HFFc6 (cell line): ENCODE data around the gene TMEM109. TPM values are rescaled to one million over a fixed set of nuclear protein-coding genes. Genes with fewer than 3 reads are reported as not detected.
"Not testable (repeated sequence)": the region's sequence is repeated elsewhere in the genome, so short reads cannot be mapped to it uniquely, and the experiment has no call there.

Experiments used
- DNase-seq: peaks from one replicate; pipeline ENCODE4 v3.0.0-alpha.2; 2018
- H3K27ac Mint-ChIP-seq: 2 replicates; pipeline ENCODE4 v1.8.0; 2020; ENCODE audit warnings: mild to moderate bottlenecking, mixed read lengths
- H3K27me3 Mint-ChIP-seq: 2 replicates; pipeline ENCODE4 v1.8.0; 2021; ENCODE audit warnings: mild to moderate bottlenecking, moderate library complexity, mixed read lengths; ENCODE audit not compliant: insufficient read depth
- H3K36me3 Mint-ChIP-seq: 2 replicates; pipeline ENCODE4 v1.8.0; 2021; ENCODE audit warnings: low read depth, mixed read lengths
- H3K4me1 Mint-ChIP-seq: 2 replicates; pipeline ENCODE4 v1.8.0; 2020; ENCODE audit warnings: low read depth, mixed read lengths
- H3K4me3 Mint-ChIP-seq: 2 replicates; pipeline ENCODE4 v1.8.0; 2020; ENCODE audit warnings: mild to moderate bottlenecking, moderate library complexity, mixed read lengths
- H3K9me3 Mint-ChIP-seq: 2 replicates; pipeline ENCODE4 v1.8.0; 2020; ENCODE audit warnings: mild to moderate bottlenecking, mixed read lengths
- total RNA-seq, 6 experiments: library from RNA; stranded (reverse); fragmentation: NEBNext Ultra II Directional; extraction: Animal tissue kit (Norgen Biotek cat#: 25700); gene quantifications; 2 replicates in 1 of 6; 3 replicates in 5 of 6; pipeline ENCODE4 v1.2.3, GENCODE V29; 2021
- TF ChIP-seq, protein P1 (sequence below): fragments of 200-600 bp; sonication (generic); IDR thresholded peaks from 2 replicates; pipeline ENCODE4 v1.5.0; 2021; ENCODE audit warnings: antibody characterized with exemption, mild to moderate bottlenecking

Gene TMEM109
- total RNA-seq, 6 experiments from 2014 or later = 74.6 to 101 (median 92.5) TPM

DNA sequence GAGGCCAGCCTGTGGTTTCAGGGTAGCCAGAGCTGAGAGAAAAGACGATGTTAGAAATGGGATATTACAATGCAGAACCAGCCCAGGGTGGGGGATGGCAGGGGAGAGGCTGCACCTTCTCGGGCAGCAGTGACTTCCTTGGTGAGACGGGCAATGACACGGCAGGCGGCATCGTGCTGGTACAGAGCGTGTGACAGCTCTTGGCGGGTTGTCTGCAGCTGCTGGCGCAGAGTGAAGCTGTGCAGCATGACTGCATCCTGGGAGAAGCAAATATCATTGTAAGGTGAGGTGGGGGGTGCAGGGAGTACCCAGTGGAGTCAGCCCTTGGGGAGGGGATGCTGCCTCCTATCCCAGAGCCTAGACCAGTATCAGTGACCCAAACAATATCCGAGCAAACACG is 11.3 kb upstream of the TMEM109 start:
- TF ChIP-seq, protein P1, sequence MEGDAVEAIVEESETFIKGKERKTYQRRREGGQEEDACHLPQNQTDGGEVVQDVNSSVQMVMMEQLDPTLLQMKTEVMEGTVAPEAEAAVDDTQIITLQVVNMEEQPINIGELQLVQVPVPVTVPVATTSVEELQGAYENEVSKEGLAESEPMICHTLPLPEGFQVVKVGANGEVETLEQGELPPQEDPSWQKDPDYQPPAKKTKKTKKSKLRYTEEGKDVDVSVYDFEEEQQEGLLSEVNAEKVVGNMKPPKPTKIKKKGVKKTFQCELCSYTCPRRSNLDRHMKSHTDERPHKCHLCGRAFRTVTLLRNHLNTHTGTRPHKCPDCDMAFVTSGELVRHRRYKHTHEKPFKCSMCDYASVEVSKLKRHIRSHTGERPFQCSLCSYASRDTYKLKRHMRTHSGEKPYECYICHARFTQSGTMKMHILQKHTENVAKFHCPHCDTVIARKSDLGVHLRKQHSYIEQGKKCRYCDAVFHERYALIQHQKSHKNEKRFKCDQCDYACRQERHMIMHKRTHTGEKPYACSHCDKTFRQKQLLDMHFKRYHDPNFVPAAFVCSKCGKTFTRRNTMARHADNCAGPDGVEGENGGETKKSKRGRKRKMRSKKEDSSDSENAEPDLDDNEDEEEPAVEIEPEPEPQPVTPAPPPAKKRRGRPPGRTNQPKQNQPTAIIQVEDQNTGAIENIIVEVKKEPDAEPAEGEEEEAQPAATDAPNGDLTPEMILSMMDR = no peak
- no peaks in the 10 kb centered on the region for H3K9me3 Mint-ChIP-seq

GRCh38 chr11:60905047-60905446 is 8.9 kb upstream of the TMEM109 start:
- Mint-ChIP-seq H3K36me3 (no peaks in the 10 kb centered on the region), H3K27ac (peak overlapping the region; percentile 90), H3K27me3 (peaks cover 13% of the 10 kb centered on the region), H3K4me1 (peaks cover 29% of the 10 kb centered on the region), H3K9me3 (no peaks in the 10 kb centered on the region), H3K4me3 (peak overlapping the region; percentile 91)
- DNase-seq = no peak
- TF ChIP-seq, protein P1 = no peak

More for the DNA sequence above, 11.3 kb upstream of the TMEM109 start:
- Mint-ChIP-seq H3K36me3 (peaks cover 3% of the 10 kb centered on the region), H3K27ac (no peak overlapping the region), H3K4me3 (no peak overlapping the region), H3K4me1 (peaks cover 29% of the 10 kb centered on the region), H3K27me3 (no peaks in the 10 kb centered on the region; the same call in 1 of the 2 replicates)
- no peak for DNase-seq

GRCh38 chr11:60905551-60906113 is 8.3 kb upstream of the TMEM109 start:
- Mint-ChIP-seq H3K36me3 (no peaks in the 10 kb centered on the region), H3K27me3 (peaks cover 13% of the 10 kb centered on the region), H3K4me1 (peaks cover 29% of the 10 kb centered on the region), H3K4me3 (peak overlapping the region; percentile 91), H3K9me3 (no peaks in the 10 kb centered on the region), H3K27ac (peak overlapping the region; percentile 90)
- TF ChIP-seq, protein P1 = no peak
- DNase-seq = peak; percentile 48

DNA sequence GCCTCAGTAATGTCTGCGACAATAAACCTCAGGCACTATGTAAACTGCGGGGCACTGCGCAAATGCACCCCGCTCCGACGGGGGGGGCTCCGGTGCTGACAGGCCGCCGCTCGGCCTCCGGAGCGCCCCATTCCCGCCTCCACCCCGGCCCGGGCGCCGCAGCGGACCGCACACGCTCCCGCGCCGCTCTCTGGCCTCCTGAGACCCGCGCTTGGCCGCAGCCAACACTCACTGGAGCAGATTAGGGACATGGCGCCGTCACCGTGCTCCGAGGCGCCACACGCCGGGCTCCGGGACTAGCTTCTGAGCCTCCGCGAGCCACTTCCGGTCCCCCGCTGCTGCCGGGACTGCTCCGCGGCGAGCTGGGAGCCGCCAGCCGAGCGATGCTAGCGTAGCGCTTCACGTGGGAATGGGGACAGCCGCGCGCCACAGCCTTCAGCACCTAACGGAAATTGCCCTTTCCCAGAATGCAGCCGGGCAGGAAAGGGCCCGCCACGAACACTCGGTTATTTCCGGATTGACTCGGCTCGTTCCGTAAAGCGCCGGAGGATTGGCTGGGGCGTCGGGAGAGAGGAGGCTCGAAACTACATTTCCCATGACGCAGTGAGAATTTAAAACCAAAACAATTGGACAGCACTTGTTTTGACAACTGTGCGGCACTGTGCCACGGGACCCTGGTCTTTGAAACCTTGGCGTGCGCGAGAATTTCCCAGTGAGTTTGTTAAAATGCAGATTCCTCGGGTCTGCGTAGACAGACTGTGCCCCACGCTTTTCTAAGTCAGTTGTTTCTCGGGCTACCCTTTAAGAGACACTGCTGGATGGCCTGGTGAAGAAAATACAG is 7.6 kb upstream of the TMEM109 start, which contains the start of gene PRPF19:
Gene PRPF19 (minus strand): TSS at position 454 of the 841 bp plus-strand sequence. CDS start 203 bp downstream, at position 251.
- peak; percentile 97 for DNase-seq
- Mint-ChIP-seq H3K9me3 (no peaks in the 10 kb centered on the region), H3K4me1 (peaks cover 29% of the 10 kb centered on the region), H3K27me3 (peaks cover 13% of the 10 kb centered on the region), H3K36me3 (no peaks in the 10 kb centered on the region), H3K27ac (peak within 1 kb of the TSS; percentile 90), H3K4me3 (peak within 1 kb of the TSS; percentile 91)
- TF ChIP-seq, protein P1 = no peak

GRCh38 chr11:60908803-60909202 is 5.2 kb upstream of the TMEM109 start:
- Mint-ChIP-seq H3K9me3 (no peaks in the 10 kb centered on the region), H3K27ac (no peak overlapping the region), H3K27me3 (peaks cover 13% of the 10 kb centered on the region), H3K4me1 (peaks cover 40% of the 10 kb centered on the region), H3K36me3 (no peaks in the 10 kb centered on the region), H3K4me3 (no peak overlapping the region)
- no peak for DNase-seq
- TF ChIP-seq, protein P1 = no peak

DNA sequence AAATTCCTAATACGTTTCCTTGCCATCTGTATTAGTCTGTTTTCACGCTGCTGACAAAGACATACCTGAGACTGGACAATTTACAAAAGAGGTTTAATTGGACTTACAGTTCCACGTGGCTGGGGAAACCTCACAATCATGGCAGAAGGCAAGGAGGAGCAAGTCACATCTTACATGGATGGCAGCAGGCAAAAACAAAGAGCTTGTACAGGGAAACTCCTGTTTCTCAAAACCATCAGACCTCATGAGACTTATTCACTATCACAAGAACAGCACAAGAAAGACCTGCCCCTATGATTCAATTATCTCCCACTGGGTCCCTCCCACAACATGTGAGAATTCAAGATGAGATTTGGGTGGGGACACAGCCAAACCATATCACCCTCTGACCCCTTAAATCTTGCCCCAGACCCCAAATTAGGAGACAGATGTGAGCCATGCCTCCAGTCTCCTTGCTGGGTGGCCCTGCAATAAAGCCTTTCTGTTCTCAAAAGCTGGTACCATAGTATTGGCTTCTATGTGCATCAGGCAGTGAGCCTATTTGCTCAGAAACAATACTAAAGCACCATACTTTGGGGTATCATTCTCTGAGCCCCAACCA is 4.2 kb upstream of the TMEM109 start:
- not testable (repeated sequence) for H3K27ac Mint-ChIP-seq, H3K9me3 Mint-ChIP-seq, H3K4me3 Mint-ChIP-seq, H3K36me3 Mint-ChIP-seq, DNase-seq
- Mint-ChIP-seq H3K4me1 (peaks cover 36% of the 10 kb centered on the region), H3K27me3 (peaks cover 15% of the 10 kb centered on the region)
